ENCODE results near the gene SIGLEC1.

The SIGLEC1 gene

DNA sequence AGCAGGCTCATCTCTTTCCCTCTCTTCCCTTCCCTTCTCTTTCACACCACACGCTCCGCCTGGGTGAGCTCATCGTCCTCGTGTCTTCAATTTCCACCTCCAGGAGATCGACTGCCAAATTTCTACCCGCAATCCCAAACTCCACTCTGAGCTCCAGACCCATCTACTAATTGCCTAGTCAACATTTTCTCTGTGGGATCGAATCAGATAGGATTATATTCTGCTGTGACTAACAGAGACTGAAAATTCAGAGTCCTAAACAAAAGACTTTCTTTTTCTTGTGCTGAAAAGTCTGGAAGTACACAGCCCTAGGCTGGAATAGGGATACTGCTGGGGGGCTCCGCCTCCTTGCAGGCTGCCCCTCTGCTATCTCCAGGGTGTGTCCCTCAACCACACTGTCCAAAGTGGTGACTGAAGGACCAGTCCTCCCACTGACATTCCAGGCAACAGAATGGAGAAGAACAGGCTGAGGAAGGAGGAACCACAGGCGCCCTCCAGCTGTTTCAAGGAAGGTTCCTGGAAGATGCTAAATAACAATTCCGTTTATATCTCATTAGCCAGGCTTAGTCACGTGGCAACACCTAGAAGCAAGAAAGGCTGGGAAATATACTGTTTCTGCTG is 15.1 kb upstream of the SIGLEC1 start:
- no peak for DNase-seq

DNA sequence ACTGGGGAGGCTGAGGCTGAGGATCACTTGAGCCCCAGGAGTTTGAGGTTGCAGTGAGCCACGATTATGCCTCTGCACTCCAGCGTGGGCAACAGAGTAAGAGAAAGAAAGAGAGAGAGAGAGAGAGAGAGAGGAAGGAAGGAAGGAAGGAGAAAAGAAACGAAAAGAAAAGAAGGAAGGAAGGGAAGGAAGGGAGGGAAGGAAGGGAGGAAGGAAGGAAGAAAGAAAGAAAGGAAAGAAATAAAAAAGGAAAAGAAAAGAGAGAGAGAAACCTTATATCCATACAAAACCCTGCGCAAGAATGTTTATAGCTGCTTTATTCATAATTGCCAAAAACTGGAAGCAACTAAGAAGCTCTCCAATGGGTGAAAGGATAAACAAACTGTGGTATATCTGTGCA is 12.0 kb upstream of the SIGLEC1 start:
- no peak for DNase-seq

DNA sequence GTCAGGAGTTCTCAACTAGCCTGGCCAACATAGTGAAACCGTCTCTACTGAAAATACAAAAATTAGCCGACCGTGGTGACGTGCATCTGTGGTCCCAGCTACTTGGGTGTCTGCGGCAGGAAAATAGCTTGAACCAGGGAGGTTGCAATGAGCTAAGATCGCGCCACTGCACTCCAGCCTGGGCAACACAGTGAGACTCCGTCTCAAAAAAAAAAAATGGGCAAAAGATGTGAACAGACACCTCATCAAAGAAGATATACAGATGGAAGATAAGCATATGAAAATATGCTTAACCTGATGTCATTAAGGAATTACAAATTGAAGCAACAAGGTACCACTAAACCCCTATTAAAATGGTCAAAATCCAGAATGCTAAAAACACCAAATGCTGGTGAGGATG is 10.9 kb upstream of the SIGLEC1 start:
- DNase-seq: no peak

- no peak for DNase-seq
These were observed 9.5 kb upstream of the SIGLEC1 start for GRCh38 chr20:3721912-3722311.

GRCh38 chr20:3720626-3721025 is 8.2 kb upstream of the SIGLEC1 start:
- DNase-seq: no peak

DNA sequence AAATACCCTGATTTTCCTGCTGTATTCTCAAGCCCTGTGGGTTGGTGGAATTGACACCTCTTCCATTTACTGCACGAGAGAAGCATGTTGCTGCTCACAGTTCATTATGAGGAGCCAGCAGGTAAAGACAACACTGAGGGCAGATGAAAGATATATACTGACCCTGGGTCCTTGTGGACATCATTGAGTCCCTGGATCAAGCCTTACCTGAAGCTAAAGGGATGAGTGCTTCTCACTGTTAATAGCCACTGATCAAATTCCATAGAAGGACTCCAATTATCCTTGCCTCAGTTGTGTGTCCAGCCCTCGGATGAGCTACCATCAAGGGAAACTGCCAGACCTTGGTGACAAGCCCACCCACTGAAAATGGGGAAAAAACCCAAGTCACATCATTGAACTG is 7.7 kb upstream of the SIGLEC1 start:
- no peak for DNase-seq

DNA sequence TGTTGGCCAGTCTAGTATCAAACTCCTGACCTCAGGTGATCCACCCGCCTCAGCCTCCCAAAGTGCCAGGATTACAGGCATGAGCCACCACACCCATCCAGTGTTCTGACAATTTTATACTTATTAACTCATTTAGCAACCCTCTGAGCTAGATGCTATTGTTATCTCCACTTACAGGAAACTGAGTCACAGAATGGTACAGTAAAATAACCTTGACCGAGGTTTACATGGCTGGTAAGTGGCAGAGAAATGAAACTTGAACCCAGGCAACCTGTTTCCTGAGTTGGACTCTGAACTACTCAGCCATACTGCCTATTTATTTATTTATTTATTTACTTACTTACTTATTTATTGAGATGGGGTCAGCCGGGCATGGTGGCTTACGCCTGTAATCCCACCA is 6.6 kb upstream of the SIGLEC1 start:
- DNase-seq: no peak

DNA sequence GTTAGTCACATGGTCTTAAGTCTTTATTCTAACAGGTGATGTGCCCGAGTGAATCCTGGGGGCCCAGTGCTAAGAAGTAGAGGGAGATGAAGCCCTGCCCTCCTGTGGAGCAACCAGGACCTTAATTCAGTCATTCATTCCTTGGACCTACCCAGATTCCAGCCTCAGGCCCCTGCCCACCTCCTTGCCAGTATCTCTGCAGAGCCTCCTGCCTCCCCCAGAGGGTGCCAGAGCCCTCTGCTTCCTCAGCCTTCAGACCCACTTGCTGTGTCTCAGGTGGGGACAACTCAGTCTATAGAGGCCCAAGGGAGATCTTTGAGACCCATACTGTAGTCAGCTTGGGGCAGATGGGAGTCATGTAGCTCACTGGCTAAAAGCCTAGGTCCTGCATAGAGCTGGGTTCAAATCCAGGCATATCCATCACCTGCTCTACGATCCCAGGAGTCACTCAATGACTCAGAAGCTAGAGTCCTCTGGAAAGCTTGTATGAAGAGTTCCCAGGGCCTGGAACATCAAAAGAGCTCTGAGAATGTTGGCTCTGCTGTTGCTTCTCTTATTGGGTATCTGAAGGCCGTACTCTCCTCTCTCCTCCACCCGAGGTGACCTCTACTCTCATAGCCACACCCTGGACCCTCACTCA is 3.9 kb upstream of the SIGLEC1 start:
- peak; percentile 49 for DNase-seq

DNA sequence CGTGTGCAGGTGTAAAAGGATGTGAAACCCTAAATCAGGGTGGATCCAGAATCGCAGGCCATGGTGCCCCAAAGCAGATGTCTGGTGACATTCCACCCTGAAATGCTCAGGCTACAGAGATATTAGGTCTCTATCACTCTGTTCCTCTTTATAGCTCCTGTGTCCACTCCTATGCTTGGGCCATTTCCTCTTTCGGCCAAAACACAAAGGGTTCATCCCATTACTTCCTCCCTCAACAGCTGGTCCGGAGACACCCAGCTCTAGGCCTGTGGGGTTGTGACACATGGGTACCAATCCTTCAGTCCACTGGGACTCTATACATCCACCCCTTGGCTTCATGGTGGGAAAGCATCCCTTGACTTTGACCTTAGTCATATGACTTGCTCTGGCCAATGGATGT is 1.7 kb upstream of the SIGLEC1 start:
- no peak for DNase-seq

- no peak for DNase-seq
These were observed 887 bp downstream of the SIGLEC1 start for GRCh38 chr20:3711484-3711941.

- DNase-seq: peak; percentile 52
These were observed 1.5 kb downstream of the SIGLEC1 start for GRCh38 chr20:3710703-3711483.

GRCh38 chr20:3710011-3710466 is 2.4 kb downstream of the SIGLEC1 start:
- DNase-seq: no peak

GRCh38 chr20:3707508-3707899 is 4.9 kb downstream of the SIGLEC1 start:
- no peak for DNase-seq

- no peak for DNase-seq
These were observed 5.5 kb downstream of the SIGLEC1 start for GRCh38 chr20:3706774-3707507.

DNA sequence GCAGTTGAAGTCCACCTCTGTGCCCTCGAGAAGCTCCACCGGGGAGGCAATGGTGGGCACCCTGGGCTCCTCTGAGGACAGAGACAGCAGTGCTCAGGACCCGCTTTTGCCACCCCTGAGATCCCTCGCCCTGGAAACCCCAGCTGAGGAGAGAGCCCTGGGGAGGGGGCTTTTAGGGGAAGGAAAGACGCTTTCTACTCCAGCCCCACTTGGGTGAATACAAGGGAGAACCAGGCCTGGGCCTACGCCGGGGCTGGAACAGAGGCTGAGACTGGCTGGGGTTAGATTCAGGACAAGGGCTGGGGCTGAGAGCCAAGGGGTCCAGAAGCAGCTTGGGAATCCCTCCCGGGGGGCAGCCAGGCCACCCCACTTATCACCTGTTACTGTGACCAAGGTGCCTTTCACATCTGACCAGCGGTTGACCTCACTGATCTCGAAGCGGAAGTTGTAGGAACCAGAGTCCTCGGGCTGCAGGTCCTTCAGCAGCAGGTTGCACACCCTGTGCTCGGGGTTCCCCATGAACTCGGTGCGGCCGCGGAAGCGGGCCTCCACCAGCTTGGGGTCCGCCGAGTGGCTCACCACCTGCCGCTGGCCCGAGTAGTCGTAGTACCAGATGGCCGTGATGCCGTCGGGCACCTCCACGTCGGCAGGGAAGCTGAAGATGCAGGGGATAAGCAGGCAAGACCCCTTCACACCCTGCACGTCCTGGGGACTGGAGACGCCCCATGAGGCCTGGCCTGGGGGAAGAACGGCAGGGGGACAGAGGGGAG is 6.2 kb downstream of the SIGLEC1 start:
- no peak for DNase-seq

DNA sequence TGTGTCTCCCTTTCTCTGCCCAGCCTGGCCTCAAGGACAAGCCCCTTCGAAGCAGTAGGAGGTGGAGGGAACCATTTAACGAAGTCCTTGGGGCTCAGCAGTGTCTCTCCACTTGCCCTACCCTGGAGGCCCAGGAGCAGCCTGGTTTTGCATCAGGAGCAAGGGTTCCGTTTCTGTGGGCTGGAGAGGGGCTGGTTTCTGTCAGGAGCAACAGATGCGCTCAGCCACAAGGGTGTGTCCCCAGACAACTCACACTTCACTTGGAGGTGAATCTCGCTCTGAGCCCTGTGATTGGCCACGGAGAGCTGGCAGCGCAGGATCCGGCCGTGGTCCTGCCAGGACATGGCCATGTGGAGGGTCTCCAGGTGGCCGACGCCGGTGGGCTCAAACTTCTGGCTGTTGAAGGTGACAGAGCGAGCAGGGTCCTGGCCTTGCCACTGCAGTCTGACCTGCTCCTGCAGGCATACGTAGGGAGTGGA is 6.9 kb downstream of the SIGLEC1 start:
- DNase-seq: no peak

DNA sequence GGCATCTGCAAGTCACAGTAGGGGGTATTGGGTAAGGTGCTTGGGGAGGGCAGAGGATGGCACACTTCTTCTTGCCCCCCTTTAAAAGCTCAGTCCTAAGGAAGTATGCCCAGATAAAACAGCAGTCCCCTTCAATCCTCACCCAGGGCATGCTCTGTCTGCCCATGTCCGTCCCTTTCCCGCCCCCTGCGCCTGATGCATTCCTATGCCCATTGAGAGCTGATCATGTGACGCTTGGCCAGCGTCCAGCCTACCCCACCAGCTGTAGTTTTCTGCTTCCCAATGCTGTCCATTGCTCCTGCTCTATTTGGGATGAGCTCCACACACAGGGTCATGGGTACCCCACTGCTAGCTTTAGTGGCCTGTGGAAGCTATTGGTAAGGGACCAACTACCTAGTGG is 8.3 kb downstream of the SIGLEC1 start:
- no peak for DNase-seq

- no peak for DNase-seq
These were observed 9.6 kb downstream of the SIGLEC1 start for GRCh38 chr20:3702611-3703391.

- no peak for DNase-seq
These were observed 11.1 kb downstream of the SIGLEC1 start for GRCh38 chr20:3701061-3701998.

DNA sequence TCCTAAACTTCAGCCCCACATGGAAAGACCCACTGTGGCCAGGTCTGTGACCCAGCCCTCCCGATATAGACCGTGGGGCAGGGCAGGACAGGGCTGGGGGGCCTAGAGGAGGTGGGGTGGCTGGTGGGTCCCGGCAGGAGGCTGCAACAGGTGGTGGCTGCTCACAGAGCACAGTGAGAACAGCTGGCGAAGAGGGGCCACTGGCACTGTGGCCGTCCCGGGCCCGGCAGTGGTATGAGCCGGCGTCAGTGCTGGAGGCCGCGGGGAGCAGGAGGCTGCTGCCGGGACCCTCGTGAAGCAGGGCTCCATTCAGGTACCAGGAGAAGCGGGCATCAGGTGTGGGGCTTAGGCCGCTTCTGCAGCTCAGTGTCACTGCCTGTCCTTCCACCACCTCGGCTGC is 13.4 kb downstream of the SIGLEC1 start:
- DNase-seq: no peak

Measured in NCI-H1694 (cell line).